Midbrain (tissue), 1 donor: ENCODE data around the gene SERTAD3.
"Not testable (repeated sequence)": the region's sequence is repeated elsewhere in the genome, so short reads cannot be mapped to it uniquely, and the experiment has no call there.

Experiments used
- DNase-seq: peaks from one replicate; lab custom pipeline; 2025; lab: John Stamatoyannopoulos, UW

The SERTAD3 gene, protein sequence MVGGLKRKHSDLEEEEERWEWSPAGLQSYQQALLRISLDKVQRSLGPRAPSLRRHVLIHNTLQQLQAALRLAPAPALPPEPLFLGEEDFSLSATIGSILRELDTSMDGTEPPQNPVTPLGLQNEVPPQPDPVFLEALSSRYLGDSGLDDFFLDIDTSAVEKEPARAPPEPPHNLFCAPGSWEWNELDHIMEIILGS

DNA sequence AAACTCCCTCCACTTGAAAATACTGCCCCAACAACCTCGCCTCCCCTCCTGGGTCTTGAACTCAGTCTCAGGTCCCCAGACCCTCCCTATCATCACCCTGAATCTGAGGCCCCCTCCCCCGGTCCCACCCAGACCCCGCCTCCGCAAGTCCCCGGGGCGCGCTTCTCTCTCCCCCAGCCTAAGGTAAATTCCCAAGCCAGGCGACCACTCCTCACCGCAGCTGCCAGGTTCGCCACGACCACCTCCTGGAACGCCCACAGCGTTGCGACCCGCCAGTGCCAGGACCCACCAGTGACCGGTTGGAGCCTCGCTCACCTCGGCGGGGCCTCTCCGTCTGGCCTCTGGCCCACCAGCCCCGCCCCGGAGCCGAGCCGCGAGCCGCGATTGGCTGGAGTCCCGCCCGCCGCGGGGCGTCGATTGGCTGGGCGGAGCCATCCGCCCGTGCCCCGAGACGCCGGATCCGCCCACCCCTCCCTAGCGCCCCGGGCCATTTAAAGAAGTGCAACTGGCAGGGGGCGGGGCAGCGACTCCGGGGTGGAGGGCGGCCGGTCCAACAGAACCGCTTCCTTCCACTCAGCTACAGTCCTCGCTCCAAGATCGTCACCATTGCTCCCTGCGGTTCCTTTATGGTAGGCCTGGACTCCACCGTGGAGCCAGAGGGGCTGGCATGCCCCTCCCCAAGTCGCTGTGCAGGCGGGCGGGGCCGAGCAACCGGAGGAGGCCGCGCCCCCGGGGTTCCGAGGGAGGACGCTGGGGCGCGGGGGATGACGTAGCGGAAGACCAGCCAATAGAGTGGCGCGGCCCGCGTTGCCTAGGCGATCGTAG, at the start of gene SERTAD3:
SERTAD3 (minus strand) TSS at position 336 of the 825 bp plus-strand sequence. CDS start 2,255 bp downstream, outside the sequence.
- peak; percentile 96 for DNase-seq

DNA sequence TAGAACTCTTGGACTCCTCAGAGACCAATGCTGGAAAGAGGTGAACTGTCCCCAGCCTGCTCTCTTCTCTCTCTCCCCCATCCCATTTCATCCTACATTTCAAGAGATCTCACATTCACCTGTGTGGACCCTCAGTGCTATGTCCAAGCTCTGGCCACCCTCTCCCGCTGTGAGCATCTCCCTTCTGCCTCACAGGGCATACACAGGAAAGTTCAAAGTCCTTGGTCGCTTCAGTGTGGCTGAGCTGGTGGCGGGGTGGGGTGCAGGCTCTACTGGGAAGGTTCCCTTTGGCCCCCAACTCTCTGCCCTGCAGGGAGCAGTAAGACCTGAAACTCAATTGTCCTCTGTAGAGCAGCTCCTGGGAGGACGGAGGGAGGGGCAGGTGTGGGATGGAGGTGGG, 49.6 kb upstream of the SERTAD3 start:
- no peak for DNase-seq

DNA sequence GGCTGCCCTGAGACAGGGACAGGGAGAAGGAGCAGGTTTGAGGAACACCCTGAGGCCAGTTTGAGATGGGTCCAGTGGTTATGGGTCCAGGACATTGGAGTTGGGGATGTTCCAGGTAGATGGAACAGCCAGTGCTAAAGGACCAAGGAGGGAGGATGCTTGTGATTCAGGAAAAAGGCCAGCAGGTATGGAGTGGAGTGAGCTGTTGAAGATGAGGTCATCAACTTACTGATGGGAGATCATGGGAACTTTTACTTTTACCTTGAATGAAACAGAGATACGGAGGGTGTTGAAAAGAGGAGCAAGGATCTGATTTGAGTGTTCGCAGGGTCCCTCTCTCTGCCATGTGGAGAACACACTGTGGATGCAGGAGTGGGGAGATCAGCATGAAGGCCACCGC, 48.1 kb upstream of the SERTAD3 start:
- no peak for DNase-seq

DNA sequence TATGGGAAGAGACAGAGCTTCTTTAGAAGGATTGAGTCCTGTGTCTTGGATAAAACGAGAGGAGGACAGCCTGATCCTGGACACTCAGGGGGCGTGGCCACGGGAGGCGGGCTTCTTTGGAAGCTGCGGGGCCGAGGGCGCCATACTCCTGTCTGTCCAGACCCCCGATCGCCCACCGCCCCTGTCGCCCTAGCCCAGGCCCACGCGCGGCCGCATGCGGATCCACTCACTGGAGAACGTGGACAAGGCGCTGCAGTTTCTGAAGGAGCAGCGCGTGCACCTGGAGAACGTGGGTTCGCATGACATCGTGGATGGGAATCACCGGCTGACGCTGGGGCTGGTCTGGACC, 45.7 kb upstream of the SERTAD3 start:
- no peak for DNase-seq

DNA sequence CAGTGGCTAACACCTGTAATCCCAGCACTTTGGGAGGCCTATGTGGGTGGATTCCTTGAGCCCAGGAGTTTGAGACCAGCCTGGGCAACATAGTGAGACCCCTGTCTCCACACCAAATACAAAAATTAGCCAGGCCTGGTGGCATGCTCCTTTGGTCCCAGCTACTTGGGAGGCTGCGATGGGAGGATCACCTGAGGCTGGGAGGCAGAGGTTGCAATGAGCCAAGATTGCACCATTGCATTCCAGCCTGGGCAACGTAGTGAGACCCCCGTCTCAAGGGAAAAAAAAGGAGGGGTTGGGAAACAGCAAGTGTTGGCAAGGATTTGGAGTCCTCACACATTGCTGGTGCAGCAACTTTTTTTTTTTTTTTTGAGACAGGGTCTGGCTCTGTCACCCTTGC, 41.9 kb upstream of the SERTAD3 start:
- DNase-seq: no peak

DNA sequence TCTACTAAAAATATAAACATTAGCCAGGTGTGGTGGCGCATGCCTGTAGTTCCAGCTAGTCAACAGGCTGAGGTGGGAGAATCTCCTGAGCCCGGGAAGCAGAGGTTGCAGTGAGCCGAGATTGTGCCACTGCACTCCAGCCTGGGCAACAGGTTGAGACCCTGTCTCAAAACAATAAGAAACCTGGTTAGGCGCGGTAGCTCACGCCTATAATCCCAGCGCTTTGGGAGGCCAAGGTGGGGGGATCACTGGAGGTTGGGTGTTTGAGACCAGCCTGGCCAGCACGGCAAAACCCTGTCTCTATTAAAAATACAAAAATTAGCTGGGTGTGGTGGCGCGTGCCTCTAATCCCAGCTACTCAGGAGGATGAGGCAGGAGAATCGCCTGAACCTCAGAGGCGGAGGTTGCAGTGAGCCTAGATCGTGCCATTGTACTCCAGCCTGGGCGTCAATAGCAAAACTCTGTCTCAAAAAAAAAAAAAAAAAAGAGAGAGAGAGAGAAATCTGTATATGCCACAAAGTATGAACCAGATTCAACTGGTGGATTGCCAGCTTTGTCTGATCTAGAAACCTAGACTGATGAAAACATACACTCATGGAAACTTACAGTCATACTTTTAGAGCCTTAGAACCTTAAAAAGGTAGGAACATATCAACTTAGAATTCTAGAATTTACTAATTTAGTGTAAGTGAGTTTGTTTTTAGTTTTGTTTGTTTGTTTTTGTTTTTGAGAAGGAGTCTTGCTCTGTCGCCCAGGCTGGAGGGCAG, 31.9 kb upstream of the SERTAD3 start:
- DNase-seq: not testable (repeated sequence)

DNA sequence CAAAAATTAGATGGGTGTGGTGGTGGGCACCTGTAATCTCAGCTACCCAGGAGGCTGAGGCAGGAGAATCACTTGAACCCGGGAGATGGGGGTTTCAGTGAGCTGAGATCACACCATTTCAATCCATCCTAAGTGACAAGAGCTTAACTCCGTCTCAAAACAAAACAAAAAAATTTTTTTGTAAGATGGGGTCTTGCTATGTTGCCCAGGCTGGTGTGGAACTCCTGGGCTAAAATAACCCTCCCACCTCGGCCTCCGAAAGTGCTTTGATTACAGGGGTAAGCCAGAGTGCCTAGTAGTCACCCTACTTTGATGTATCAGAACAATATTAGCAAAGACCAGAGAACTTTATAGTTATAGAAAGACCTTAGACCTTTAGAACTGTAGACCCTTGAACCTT, 30.6 kb upstream of the SERTAD3 start:
- DNase-seq: no peak

DNA sequence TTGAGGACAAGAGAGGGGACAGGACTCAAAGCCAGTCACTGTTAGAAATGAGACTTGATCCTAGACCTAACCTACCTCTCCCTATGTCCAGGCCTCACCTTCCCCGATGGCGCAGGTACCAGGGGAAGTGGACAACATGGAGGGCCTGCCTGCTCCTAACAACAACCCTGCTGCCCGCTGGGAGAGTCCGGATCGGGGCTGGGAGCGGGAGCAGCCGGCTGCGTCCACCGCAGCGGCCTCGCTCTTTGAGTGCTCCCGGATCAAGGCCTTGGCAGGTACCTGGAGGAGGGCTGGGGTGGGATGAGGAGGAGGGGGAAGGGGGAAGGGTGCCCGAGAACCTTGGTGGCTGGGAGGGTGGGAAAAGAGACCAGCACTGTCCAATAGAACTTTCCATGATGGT, 28.4 kb upstream of the SERTAD3 start:
- no peak for DNase-seq

DNA sequence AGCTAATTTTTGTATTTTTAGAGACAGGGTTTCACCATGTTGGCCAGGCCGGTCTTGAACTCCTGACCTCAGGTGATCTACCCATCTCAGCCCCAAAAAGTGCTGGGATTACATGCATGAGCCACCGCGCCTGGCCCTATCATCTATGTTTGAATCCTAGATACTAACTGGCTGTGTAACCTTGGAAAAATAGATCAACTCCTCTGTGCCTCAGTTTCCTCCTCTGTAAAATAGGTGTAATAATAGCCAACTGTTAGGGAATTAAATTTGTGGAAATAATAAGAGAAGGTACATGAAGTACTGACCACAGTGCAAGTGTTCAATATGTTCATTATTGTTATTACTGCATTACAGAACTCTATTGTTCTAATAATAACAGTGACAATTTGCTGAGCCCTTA, 27.0 kb upstream of the SERTAD3 start:
- DNase-seq: no peak

DNA sequence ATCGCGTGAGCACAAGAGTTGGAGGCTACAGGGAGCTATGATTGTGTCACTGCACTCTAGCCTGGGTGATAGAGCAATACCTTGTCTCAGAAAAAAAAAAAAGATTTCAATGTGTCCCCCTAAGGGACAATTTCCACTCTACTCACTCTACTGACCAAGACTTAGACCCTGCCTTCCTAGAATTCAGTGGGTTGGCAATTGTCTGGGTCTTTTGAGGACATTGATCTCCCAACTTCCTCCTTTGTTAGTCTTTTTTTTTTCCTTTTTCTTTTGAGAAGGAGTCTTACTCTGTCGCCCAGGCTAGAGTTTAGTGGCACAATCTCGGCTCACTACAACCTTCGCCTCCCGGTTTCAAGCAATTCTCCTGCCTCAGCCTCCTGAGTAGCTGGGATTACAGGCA, 24.9 kb upstream of the SERTAD3 start:
- no peak for DNase-seq

DNA sequence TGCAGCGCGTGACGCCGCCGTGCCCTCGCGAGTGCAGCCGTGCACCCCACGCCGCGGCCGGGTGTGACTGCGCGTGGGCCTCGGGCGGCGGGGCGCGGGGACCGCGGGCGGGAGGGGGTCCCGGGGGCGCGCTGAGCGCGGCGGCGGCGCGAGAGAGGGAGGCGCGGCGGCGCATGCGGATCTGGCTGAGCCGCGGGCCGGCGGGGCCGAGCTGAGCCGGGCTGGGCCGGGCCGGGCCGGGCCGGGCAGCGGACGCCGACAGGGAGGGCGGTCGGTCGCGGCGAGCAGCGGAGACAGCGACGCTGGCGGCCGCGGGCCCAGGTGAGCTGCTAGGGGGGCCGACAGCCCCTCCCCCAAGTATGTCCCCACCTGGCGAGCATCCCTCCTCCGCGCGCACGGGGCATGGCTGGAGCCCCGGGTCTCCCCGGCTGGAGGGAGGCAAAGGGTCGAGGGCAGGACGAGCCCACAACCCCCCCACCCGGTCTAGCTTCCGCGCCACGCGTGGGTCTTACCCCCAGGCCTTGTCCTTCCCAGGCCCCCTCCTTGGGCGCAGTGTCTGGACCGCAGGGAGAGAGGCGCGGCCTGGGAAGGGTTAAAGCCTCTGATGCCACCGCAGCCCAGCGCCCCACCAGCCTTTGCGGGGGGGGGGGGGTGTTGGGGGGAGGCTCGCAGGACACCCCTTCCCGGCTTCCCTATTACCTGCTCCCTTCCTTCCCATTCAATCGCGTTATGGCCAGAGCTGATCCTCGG, 23.0 kb upstream of the SERTAD3 start, which contains the start of gene SPTBN4:
SPTBN4 (plus strand) TSS at position 17 of the 750 bp plus-strand sequence. CDS start 5,621 bp downstream, outside the sequence.
- DNase-seq: no peak

DNA sequence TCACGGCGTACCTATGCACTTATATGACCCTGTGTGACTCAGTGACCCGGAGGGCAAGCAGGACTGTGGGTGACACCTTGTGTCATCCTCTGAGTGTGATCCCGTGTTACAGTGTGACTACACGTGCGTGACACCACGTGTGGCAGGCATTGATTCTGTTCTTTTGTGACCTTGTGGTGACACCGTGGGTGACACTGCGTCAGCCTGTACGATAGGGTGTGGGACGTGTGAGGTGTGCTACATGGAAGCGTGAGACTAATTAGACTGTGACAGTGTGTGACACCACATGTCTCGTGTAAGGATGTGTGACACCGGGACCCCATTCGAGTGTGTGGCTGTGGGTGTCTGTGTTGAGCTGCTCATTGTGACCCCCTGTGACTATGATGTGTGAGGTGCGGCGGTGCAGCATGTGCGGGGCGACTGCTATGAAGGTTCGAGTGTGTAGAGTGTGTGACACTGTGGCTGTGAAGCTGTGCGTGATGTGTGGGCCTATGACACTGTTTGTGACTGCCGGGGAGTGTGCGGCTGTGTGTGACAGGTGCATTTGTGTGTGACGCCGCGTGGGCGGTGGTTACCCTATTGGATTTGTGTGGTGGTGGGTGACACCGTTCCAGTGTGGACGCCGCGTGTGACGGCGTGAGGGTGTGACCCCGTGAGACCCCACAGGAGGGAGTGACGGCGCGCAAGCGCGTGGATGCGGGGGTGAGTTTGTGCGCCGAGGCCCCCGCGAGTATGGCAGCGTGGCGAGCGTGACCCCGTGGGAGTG, 22.3 kb upstream of the SERTAD3 start:
- DNase-seq: peak; percentile 51

DNA sequence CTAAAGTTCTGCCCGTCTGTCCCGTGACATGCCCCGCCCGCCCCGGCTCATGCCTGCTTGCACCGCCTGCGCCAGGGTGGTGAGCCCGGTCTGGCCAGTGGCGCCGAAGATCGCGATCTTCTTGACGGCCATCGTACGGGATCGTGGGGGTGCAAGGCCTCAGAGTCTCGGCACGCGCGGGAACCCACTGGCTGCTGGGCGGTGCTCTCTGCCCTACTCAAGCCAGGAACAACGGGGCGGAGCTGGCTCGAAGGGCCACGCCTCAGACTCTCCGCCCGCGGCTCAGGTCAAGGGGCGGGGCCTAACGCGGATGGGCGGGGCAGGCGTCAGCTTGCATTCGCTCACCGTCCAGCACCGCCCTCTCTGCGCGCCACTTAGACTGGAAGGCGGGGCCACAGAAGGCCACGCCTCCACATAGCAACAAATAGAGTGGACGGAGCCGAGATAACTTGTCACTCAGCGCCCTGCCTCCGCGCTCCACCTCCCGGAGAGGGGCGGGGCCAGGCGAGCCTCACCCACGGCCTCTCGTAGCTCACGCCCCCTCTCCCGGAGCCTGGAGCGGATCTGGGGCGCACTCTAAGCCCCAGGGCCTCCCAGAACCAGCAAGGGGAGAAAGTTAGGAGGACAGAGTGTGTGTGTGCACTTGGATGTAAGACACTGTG, 21.6 kb upstream of the SERTAD3 start, which contains the start of gene BLVRB:
BLVRB (minus strand) TSS at position 189 of the 662 bp plus-strand sequence; CDS start at position 132, 57 bp downstream.
- peak; percentile 100 for DNase-seq

DNA sequence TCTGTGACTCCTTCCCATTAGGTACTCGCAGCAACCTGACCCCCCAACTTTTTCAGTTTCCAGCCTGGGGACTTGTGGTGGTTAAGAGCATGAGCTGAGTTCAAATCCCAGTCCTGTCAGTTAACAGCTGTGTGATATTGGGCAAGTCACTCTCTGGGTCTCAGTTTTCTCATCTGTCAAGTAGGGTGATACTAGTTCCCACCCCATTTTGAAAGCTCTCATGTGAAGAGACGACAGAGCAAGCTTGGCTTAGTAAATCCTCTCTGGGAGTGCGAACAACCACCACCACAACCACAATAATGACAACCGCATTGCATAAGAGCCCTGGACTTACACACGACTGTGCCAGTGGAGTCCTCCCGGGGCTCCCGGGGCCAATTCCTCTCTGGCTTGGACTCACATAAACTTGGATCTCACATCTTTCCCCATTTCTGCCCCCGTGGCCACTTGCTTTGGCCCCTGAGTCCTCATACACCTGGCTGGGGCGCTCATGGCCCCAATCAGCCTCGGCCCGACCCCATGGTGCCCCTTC, 21.0 kb upstream of the SERTAD3 start:
- DNase-seq: peak; percentile 49

DNA sequence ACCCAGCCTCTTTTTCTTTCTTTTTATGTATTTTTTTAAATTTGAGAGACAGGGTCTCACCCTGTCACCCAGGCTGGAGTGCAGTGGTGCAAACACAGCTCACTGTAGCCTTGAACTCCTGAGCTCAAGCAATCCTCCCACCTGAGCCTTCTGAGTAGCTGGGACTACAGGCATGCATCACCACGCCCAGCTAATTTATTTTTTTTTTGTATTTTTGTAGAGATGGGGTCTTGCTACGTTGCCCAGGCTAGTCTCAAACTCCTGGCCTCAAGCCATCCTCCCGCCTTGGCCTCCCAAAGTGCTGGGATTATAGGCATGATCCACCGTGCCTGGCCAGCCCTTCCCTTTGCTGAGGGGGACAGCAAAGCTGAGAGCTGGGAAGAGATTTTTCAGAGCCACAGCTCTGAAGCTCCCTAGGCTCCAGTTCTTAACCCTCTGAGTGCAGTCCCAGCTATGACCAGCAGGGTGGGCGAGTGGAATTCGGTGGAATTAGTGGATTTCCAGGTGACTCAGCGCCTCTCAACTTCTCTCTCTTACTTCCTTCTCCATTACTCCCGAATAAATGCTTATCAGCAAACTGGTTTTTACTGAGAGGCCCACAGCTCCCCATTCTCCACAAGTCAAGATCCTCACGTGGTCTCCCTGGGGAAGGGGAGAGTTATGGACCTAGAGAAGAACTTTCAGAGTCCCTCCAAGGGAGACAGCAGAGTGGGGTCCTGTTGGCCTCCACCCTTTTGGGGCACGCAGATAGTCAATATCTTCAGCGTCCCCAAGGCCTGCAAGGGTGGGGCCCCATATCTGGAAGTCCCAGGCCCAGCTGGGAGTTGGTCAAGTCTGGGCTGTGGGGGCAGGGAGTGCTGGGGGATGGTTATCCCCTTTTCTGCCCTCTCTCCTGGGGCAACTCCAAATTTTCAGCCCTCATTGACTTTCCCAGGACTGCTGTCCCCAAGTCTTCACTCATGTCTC, 20.2 kb upstream of the SERTAD3 start:
- DNase-seq: peak; percentile 67

DNA sequence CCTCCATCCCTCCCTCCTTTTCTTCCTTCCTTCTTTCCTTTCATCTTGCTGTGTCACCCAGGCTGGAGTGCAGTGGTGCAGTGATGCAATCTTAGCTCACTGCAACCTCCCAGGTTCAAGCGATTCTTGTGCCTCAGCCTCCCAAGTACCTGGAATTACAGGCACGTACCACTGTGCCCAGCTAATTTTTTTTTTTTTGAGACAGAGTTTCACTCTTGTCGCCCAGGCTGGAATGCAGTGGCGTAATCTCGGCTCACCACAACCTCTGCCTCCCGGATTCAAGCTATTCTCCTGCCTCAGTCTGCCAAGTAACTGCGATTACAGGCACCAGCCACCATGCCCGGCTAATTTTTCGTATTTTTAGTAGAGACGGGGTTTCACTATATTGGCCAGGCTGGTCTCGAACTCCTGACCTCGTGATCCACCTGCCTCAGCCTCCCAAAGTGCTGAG, 19.5 kb upstream of the SERTAD3 start:
- not testable (repeated sequence) for DNase-seq

DNA sequence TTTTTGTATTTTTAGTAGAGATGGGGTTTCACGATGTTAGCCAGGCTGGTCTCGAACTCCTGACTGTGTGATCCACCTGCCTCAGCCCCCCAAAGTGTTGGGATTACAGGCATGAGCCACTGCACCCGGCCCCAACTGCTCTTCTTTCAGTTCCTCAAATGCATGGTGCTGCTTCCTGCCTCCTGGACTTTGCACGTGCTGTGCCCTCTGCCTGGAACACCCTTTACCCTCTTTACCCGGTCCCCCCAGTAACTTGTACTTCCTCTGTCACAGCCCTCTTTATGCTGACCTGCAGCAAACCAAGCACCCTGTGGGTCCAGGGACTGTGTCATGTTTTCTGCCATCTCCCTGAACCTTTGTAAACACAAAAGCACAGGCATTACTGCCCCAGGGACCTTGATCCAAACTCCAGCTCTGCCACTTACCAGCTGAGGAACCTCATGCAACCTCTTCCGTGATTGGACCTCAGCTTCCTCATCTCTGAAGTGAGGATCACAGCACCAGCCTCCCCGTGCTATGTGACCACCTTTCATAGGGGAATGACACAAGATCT, 17.6 kb upstream of the SERTAD3 start:
- DNase-seq: no peak

DNA sequence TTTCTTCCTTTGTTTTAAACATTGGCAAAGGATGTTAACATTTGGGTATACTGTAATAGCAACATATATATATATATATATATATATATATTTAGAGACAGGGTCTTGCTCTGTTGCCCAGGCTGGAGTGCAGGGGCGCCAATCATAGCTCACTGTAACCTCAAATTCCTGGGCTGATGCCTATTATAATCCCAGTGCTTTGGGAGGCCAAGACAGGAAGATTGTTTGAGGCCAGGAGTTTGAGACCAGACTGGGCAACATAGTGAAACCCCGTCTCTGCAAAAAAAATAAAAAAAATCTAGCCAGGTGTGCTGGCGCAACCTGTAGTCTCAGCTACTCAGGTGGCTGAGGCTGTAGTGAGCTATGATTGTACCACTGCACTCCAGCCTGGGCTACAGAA, 16.1 kb upstream of the SERTAD3 start:
- DNase-seq: no peak

DNA sequence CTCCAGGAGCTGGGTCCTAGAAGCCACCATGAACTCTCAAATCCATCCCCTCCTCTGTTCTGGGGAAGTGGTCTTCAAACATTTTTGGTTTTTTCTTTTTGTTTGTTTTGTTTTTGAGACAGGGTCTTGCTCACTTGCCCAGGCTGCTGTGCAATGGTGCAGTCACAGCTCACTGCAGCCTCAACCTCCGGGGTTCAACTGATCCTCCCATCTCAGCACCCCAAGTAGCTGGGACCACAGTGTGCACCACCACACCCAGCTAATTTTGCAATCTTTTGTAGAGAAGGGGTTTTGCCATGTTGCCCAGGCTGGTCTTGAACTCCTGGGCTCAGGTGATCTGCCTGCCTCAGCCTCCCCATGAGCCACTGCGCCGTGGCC, 14.5 kb upstream of the SERTAD3 start:
- no peak for DNase-seq
